ENCODE measurements around the gene TSSC4. TPM values are rescaled to one million over a fixed set of nuclear protein-coding genes. Genes with fewer than 3 reads are reported as not detected.
A peak's percentile ranks its signal among the peaks of the same experiment; 100 is the strongest.

The TSSC4 gene
- total and polyA plus RNA-seq, 9 donors = 25.2 to 36.7 (median 27.3) TPM

DNA sequence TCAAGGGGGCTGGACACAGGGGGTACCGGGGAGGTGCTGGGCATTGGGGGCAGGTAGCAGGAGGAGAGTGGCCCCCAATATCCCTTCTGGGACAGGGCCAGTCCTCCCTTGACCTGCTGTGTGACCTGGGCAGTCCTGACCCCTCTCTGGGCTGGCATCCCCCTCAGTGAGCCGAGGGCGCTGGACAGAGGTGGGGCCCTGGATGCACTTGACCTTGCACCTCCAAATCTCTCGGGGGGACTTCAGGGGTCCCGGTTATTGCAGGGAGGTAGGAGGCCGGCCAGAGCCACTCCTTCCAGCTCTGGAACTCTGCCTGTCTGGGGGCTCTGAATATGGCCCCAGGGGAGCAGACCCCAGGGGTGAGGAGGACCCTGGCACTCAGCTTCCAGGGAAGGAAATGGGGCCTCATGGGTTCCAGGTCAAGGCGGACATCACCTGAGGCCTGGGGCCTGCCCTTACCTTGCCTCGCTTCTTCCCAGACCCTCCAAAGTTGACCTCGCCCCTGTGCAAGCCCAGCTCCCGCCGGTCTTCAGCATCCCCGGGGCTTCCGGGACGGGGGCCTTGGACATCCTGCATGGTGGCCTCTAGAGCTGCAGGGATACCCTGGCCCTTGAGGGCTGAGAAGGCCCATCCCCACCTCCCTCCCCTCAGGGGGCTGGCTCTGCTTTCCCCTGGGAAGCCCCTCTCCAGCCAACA lies 22.1 kb downstream of the TSSC4 start:
- peaks cover 4% of the 10 kb centered on the region for H3K27me3 ChIP-seq (ENCODE audit: control insufficient read depth, insufficient read depth, low read length)
- WGBS (ENCODE audit: insufficient coverage) = 81% methylated on average over 14 of the region's 14 CpGs
- H3K27ac ChIP-seq (ENCODE audit: low read length) = no peak overlapping the region
- H3K36me3 ChIP-seq (ENCODE audit: control insufficient read depth, insufficient read depth, low read length) = no peaks in the 10 kb centered on the region
- DNase-seq = no peak
- H3K4me3 ChIP-seq (ENCODE audit: low read length) = no peak overlapping the region
- peaks cover 9% of the 10 kb centered on the region for H3K4me1 ChIP-seq (ENCODE audit: control insufficient read depth, insufficient read depth, low read length)
- no peaks in the 10 kb centered on the region for H3K9me3 ChIP-seq (replicated peaks; ENCODE audit: control insufficient read depth, low read depth, low read length)

- 71% methylated on average over 18 of the region's 26 CpGs for WGBS (ENCODE audit: insufficient coverage)
- no peak overlapping the region for H3K27ac ChIP-seq (ENCODE audit: low read length)
- H3K4me1 ChIP-seq (ENCODE audit: control insufficient read depth, insufficient read depth, low read length) = peaks cover 9% of the 10 kb centered on the region
- H3K27me3 ChIP-seq (ENCODE audit: control insufficient read depth, insufficient read depth, low read length) = peaks cover 4% of the 10 kb centered on the region
- H3K4me3 ChIP-seq (ENCODE audit: low read length) = no peak overlapping the region
- no peaks in the 10 kb centered on the region for H3K9me3 ChIP-seq (replicated peaks; ENCODE audit: control insufficient read depth, low read depth, low read length)
- no peaks in the 10 kb centered on the region for H3K36me3 ChIP-seq (ENCODE audit: control insufficient read depth, insufficient read depth, low read length)
- no peak for DNase-seq
Measured at GRCh38 chr11:2423157-2424025, 22.8 kb downstream of the TSSC4 start.

- no peak for DNase-seq
- peaks cover 4% of the 10 kb centered on the region for H3K27me3 ChIP-seq (ENCODE audit: control insufficient read depth, insufficient read depth, low read length)
- H3K4me1 ChIP-seq (ENCODE audit: control insufficient read depth, insufficient read depth, low read length) = peaks cover 9% of the 10 kb centered on the region
- H3K36me3 ChIP-seq (ENCODE audit: control insufficient read depth, insufficient read depth, low read length) = no peaks in the 10 kb centered on the region
- WGBS (ENCODE audit: insufficient coverage) = 88% methylated on average over 24 of the region's 28 CpGs
- no peak overlapping the region for H3K4me3 ChIP-seq (ENCODE audit: low read length)
- H3K9me3 ChIP-seq (replicated peaks; ENCODE audit: control insufficient read depth, low read depth, low read length) = no peaks in the 10 kb centered on the region
- no peak overlapping the region for H3K27ac ChIP-seq (ENCODE audit: low read length)
Measured at GRCh38 chr11:2424811-2425495, 24.4 kb downstream of the TSSC4 start.

DNA sequence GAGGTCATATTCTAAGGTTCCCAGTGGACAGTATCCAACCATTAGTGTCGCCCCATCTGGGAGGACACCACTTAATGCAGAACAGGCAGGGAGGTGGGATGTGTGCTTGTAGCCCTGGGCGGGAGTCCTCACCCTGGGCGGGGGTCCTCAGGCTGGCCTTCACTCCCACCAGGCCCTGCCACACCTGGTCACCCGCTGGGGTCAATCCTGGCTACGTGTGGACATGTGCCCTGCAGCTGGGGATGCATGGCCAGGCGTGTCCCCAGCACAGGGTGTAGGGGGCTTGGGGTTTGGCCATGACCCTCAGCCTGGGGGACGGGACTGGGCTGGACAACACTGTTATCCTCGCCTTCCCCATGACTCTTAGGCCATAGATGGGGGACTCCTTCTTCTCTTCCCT lies 25.0 kb downstream of the TSSC4 start:
- Histone ChIP-seq H3K27ac (ENCODE audit: low read length) (no peak overlapping the region), H3K4me3 (ENCODE audit: low read length) (no peak overlapping the region), H3K9me3 (replicated peaks; ENCODE audit: control insufficient read depth, low read depth, low read length) (no peaks in the 10 kb centered on the region), H3K4me1 (ENCODE audit: control insufficient read depth, insufficient read depth, low read length) (peaks cover 5% of the 10 kb centered on the region), H3K27me3 (ENCODE audit: control insufficient read depth, insufficient read depth, low read length) (peaks cover 4% of the 10 kb centered on the region), H3K36me3 (ENCODE audit: control insufficient read depth, insufficient read depth, low read length) (no peaks in the 10 kb centered on the region)
- WGBS (ENCODE audit: insufficient coverage) = 80% methylated on average over 2 of the region's 8 CpGs
- DNase-seq = no peak

- Histone ChIP-seq H3K27me3 (ENCODE audit: control insufficient read depth, insufficient read depth, low read length) (peaks cover 2% of the 10 kb centered on the region), H3K4me1 (ENCODE audit: control insufficient read depth, insufficient read depth, low read length) (no peaks in the 10 kb centered on the region), H3K9me3 (replicated peaks; ENCODE audit: control insufficient read depth, low read depth, low read length) (no peaks in the 10 kb centered on the region), H3K4me3 (ENCODE audit: low read length) (no peak overlapping the region), H3K36me3 (ENCODE audit: control insufficient read depth, insufficient read depth, low read length) (no peaks in the 10 kb centered on the region), H3K27ac (ENCODE audit: low read length) (no peak overlapping the region)
- DNase-seq = no peak
- WGBS (ENCODE audit: insufficient coverage) = 90% methylated on average over 10 of the region's 13 CpGs
Measured at GRCh38 chr11:2426221-2426620, 25.7 kb downstream of the TSSC4 start.

DNA sequence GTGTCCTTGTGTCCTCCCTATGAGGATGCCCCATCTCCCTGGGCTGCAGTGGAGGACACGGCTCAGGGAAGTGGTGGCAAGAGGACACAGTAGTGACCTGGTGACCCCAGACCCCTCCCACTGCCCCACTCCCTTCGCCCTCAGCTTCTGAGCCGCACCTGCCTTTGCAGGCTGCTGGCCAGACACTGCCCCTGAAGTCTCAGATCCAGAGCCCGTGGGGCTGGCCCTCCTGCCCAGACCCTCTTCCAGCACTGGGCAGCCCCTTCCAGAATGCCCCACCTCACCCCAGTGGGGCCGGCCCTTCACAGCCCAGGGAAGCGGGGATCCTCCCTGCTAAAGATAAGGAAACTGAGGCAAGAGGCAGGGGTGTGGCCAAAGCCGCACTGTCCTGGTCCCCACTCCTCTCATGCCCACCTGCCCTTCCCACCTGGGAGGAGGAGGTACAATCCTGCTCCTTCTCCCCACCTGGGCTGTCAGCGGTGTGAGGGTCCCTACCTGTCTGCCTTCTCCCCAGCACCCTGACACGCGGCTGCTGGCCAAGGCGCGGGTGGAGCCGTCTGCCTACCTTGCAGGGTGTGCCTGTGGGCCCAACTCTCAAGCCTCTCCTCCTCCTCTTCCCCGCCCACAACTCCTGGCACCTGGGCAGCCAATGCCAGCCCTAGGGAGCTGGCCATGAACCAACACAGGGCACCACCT lies 26.4 kb downstream of the TSSC4 start:
- peaks cover 2% of the 10 kb centered on the region for H3K27me3 ChIP-seq (ENCODE audit: control insufficient read depth, insufficient read depth, low read length)
- H3K4me1 ChIP-seq (ENCODE audit: control insufficient read depth, insufficient read depth, low read length) = no peaks in the 10 kb centered on the region
- H3K4me3 ChIP-seq (ENCODE audit: low read length) = no peak overlapping the region
- H3K27ac ChIP-seq (ENCODE audit: low read length) = no peak overlapping the region
- H3K9me3 ChIP-seq (replicated peaks; ENCODE audit: control insufficient read depth, low read depth, low read length) = no peaks in the 10 kb centered on the region
- DNase-seq = no peak
- 81% methylated on average over 12 of the region's 14 CpGs for WGBS (ENCODE audit: insufficient coverage)
- no peaks in the 10 kb centered on the region for H3K36me3 ChIP-seq (ENCODE audit: control insufficient read depth, insufficient read depth, low read length)

DNA sequence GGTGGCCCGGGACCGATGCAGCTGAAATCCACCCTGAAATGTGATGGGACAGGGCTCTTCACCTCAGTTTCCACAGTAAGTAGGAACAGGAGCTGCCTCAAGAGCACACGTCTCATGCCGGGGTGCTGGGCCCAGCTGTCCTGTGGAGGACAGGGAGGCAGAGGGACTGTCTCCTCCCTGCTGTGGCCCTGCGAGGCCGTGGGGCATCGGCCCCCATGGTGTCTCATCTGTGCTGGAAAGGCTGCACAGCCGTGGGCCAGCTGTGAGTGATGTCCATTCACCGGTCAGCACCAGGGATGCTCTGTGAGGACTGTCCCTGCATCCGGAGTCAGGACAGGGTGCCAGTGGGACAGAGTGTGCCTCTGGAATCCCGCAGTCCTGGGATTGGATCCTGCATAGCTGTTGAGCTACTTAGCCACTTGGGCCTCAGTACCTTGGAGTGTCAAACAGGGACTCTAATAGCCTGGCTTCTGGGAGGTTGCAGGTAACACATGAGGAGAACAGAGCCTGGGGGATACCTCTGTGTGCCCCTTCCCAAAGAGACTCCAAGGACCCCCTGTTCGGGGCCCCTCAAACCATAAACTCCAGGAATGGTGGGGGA lies 27.3 kb downstream of the TSSC4 start:
- Histone ChIP-seq H3K4me1 (ENCODE audit: control insufficient read depth, insufficient read depth, low read length) (no peaks in the 10 kb centered on the region), H3K4me3 (ENCODE audit: low read length) (no peak overlapping the region), H3K9me3 (replicated peaks; ENCODE audit: control insufficient read depth, low read depth, low read length) (no peaks in the 10 kb centered on the region), H3K27ac (ENCODE audit: low read length) (no peak overlapping the region), H3K36me3 (ENCODE audit: control insufficient read depth, insufficient read depth, low read length) (no peaks in the 10 kb centered on the region), H3K27me3 (ENCODE audit: control insufficient read depth, insufficient read depth, low read length) (peaks cover 2% of the 10 kb centered on the region)
- no peak for DNase-seq
- 85% methylated on average over 10 of the region's 12 CpGs for WGBS (ENCODE audit: insufficient coverage)

GRCh38 chr11:2428322-2428795 lies 27.8 kb downstream of the TSSC4 start:
- DNase-seq = peak; percentile 62
- H3K27ac ChIP-seq (ENCODE audit: low read length) = no peak overlapping the region
- H3K36me3 ChIP-seq (ENCODE audit: control insufficient read depth, insufficient read depth, low read length) = no peaks in the 10 kb centered on the region
- H3K9me3 ChIP-seq (replicated peaks; ENCODE audit: control insufficient read depth, low read depth, low read length) = no peaks in the 10 kb centered on the region
- no peaks in the 10 kb centered on the region for H3K4me1 ChIP-seq (ENCODE audit: control insufficient read depth, insufficient read depth, low read length)
- 60% methylated on average over 8 of the region's 8 CpGs for WGBS (ENCODE audit: insufficient coverage)
- no peak overlapping the region for H3K4me3 ChIP-seq (ENCODE audit: low read length)
- H3K27me3 ChIP-seq (ENCODE audit: control insufficient read depth, insufficient read depth, low read length) = peaks cover 2% of the 10 kb centered on the region

DNA sequence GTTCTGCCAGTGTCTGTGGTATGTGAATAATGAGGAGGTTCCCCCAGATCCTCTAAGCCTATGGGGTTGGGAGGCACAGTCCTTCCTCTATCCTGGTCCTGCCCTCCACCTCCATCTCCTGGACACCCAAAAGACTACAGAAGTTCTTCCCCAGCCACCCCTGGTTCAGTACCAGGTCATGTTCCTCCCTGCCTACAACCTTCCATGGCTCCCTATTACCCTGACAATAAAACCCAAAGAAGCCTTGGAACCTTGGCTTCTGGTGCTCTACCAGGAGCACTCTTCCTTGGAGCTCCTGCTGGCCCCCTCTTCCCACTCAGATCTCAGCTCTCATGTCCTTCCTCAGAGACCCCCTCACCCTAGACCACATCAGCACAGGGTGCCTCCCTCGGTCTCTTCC lies 30.8 kb downstream of the TSSC4 start:
- no peaks in the 10 kb centered on the region for H3K36me3 ChIP-seq (ENCODE audit: control insufficient read depth, insufficient read depth, low read length)
- no peak overlapping the region for H3K4me3 ChIP-seq (ENCODE audit: low read length)
- H3K4me1 ChIP-seq (ENCODE audit: control insufficient read depth, insufficient read depth, low read length) = no peaks in the 10 kb centered on the region
- H3K27ac ChIP-seq (ENCODE audit: low read length) = no peak overlapping the region
- 83% methylated on average over 1 of the region's 1 CpG for WGBS (ENCODE audit: insufficient coverage)
- no peaks in the 10 kb centered on the region for H3K9me3 ChIP-seq (replicated peaks; ENCODE audit: control insufficient read depth, low read depth, low read length)
- DNase-seq = no peak
- H3K27me3 ChIP-seq (ENCODE audit: control insufficient read depth, insufficient read depth, low read length) = peaks cover 2% of the 10 kb centered on the region
